Measurements from ENCODE around the gene NIPBL.

- TF ChIP-seq CTCF (IDR thresholded peaks at IDR 0.05; ENCODE audit: low read length) = no peak
- no peak for TF ChIP-seq EZH2 (IDR thresholded peaks at IDR 0.05; ENCODE audit: borderline replicate concordance, low read length)
Observed at GRCh38 chr5:36949593-36949992, 73.0 kb downstream of the NIPBL start.
